Measurements from ENCODE around the gene TEAD1.

The TEAD1 gene

GRCh38 chr11:12678991-12679390, 4.8 kb downstream of the TEAD1 start:
- H3K4me3 ChIP-seq (ENCODE audit: low read length): no peak overlapping the region
- DNase-seq (ENCODE audit: low read depth): no peak

DNA sequence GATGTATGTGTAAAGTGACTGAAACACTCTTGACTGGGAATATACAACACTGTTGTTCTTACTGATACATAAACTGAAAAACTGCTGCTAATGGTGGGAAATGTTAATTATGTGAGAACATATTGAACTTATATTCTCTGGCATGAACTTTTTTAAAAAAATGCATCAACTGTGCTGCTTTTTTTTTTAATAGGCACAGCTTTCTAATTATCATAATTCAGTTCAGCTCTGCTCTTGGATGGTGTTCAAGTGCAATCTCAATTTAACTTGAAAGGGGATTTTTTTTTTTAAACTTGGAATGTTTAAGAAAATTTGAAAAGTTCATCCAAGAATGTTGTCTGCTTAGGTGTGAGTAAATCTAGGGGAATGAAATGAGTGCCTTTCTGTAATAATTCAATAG, 5.2 kb downstream of the TEAD1 start:
- no peak for DNase-seq (ENCODE audit: low read depth)
- TF ChIP-seq CTCF (IDR thresholded peaks at IDR 0.05; ENCODE audit: insufficient read depth, low read depth, low read length, missing control alignments): no peak
- no peak overlapping the region for H3K4me3 ChIP-seq (ENCODE audit: low read length)

More at GRCh38 chr11:12678991-12679390, 4.8 kb downstream of the TEAD1 start:
- no peak for TF ChIP-seq CTCF (IDR thresholded peaks at IDR 0.05; ENCODE audit: insufficient read depth, low read depth, low read length, missing control alignments)

DNA sequence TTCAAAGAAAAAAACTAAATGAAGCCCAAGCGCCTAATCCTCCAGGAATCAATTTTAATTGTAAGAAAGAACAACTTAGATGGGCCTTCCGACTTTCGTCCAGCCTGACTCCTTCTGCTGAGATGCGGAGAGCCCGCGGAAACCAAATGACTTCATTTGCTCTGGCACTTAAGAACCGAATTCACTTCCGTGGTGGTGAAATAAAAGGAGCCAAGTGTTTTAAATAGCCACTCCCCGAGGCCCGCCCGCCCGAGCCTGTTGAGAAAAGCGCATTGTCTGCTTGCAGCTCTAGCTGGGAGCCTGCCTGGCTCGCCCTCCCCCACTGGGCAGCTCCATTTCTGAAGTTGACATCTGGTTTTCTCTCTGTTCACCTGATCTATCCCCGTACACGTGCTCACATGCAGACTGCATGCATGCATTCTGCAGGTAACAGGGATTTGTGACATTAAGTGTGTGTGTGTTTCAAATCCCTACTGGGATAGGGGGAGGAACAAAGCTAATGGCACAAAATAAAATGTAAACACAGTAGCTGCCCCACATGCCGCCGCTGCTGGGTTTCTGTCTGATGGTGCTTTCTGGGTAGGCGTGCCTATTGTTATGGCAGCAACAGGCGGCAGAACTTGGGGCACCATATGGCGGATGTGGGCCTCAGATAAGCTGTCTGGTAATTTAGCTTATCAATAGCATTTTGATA, 6.2 kb downstream of the TEAD1 start:
- TF ChIP-seq CTCF (IDR thresholded peaks at IDR 0.05; ENCODE audit: insufficient read depth, low read depth, low read length, missing control alignments): no peak
- DNase-seq (ENCODE audit: low read depth): peak; percentile 94
- no peak overlapping the region for H3K4me3 ChIP-seq (ENCODE audit: low read length)

- no peak for DNase-seq (ENCODE audit: low read depth)
- no peak overlapping the region for H3K4me3 ChIP-seq (ENCODE audit: low read length)
- TF ChIP-seq CTCF (IDR thresholded peaks at IDR 0.05; ENCODE audit: insufficient read depth, low read depth, low read length, missing control alignments): no peak
These were observed 6.7 kb downstream of the TEAD1 start for GRCh38 chr11:12680940-12681258.

- no peak overlapping the region for H3K4me3 ChIP-seq (ENCODE audit: low read length)
- no peak for TF ChIP-seq CTCF (IDR thresholded peaks at IDR 0.05; ENCODE audit: insufficient read depth, low read depth, low read length, missing control alignments)
- no peak for DNase-seq (ENCODE audit: low read depth)
These were observed 7.2 kb downstream of the TEAD1 start for GRCh38 chr11:12681466-12681865.

DNA sequence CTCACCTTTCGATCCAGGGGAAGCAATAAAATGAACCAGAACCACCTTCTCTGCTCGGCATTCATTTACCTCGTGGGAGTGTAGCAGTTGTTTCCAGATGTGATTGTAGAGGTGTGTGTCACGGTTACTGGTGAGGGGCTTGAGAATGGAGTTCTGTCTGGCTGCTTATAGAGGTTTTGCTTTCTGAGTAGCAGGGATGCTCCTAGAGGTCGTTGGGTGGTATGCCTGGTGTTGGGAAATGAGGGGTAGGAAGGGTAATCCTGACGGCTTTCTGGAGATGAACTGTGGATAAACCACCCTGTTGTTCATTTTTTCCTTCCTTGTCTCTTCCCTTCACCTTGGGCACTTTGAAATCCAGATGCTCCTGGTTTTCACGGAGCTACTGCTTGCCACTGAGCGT, 8.1 kb downstream of the TEAD1 start:
- no peak for DNase-seq (ENCODE audit: low read depth)
- no peak for TF ChIP-seq CTCF (IDR thresholded peaks at IDR 0.05; ENCODE audit: insufficient read depth, low read depth, low read length, missing control alignments)
- no peak overlapping the region for H3K4me3 ChIP-seq (ENCODE audit: low read length)

Measured in epithelial cell of esophagus (primary cell).